ENCODE measurements around the gene ARHGAP18. TPM values are rescaled to one million over a fixed set of nuclear protein-coding genes. Genes with fewer than 3 reads are reported as not detected.
A peak's percentile ranks its signal among the peaks of the same experiment; 100 is the strongest.

Gene ARHGAP18
- total and polyA plus RNA-seq, 2 of the 13 experiments (the other 11 are each of a cell fraction or from before 2014, with no cell fraction given): 58.2 to 115 TPM

DNA sequence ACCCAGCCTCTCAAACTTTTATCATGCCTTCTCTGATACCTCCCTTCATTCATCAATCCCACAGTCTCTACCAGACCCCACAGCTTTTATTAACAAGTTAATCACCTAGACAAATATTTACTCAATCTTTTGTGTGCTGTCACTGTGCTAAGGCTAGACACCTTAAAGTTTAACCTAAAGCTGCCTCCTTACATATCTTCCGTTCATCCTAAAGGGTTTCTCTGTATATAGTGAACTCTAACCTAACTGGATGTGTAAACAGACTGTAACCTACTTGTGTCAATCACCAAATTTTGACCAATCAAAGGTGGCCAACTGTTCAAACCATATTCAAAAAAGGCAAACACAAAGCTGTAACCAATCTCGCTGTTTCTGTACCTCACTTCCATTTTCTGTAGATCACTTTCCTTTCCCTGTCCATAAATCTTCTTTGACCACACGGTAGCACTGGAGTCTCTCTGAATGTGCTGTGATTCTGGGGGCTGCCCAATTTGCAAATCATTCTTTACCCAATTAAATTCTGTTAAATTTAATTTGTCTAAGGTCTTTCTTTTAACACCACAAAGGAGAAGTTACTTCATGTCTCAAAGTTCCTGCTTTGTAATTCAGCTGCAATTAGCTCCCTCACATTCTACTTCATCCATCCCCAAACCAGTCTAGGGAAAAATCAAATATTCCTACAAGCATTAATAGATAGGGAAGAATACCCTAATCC, 72.5 kb downstream of the ARHGAP18 start (continued):
- no peak for TF ChIP-seq MBD4 (IDR thresholded peaks at IDR 0.05; ENCODE audit: borderline replicate concordance, low read length)
- TF ChIP-seq ZSCAN29 (CRISPR knock-in tag; conservative IDR thresholded peaks at IDR 0.05): no peak
- no peak for TF ChIP-seq MEF2D (CRISPR knock-in tag; IDR thresholded peaks at IDR 0.05)
- TF ChIP-seq, protein P1, sequence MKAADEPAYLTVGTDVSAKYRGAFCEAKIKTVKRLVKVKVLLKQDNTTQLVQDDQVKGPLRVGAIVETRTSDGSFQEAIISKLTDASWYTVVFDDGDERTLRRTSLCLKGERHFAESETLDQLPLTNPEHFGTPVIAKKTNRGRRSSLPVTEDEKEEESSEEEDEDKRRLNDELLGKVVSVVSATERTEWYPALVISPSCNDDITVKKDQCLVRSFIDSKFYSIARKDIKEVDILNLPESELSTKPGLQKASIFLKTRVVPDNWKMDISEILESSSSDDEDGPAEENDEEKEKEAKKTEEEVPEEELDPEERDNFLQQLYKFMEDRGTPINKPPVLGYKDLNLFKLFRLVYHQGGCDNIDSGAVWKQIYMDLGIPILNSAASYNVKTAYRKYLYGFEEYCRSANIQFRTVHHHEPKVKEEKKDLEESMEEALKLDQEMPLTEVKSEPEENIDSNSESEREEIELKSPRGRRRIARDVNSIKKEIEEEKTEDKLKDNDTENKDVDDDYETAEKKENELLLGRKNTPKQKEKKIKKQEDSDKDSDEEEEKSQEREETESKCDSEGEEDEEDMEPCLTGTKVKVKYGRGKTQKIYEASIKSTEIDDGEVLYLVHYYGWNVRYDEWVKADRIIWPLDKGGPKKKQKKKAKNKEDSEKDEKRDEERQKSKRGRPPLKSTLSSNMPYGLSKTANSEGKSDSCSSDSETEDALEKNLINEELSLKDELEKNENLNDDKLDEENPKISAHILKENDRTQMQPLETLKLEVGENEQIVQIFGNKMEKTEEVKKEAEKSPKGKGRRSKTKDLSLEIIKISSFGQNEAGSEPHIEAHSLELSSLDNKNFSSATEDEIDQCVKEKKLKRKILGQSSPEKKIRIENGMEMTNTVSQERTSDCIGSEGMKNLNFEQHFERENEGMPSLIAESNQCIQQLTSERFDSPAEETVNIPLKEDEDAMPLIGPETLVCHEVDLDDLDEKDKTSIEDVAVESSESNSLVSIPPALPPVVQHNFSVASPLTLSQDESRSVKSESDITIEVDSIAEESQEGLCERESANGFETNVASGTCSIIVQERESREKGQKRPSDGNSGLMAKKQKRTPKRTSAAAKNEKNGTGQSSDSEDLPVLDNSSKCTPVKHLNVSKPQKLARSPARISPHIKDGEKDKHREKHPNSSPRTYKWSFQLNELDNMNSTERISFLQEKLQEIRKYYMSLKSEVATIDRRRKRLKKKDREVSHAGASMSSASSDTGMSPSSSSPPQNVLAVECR (CRISPR knock-in tag; IDR thresholded peaks at IDR 0.05; ENCODE audit: borderline replicate concordance): no peak
- no peak for TF ChIP-seq ZNF512 (CRISPR knock-in tag; IDR thresholded peaks at IDR 0.05)
- TF ChIP-seq PTBP1 (IDR thresholded peaks at IDR 0.05; ENCODE audit: low read depth, low read length, poor library complexity, severe bottlenecking): no peak
- peak; percentile 39; the same call in 1 of the 2 replicates for TF ChIP-seq TBX2 (CRISPR knock-in tag; IDR thresholded peaks at IDR 0.05; ENCODE audit: borderline replicate concordance)
- no peak for TF ChIP-seq ZNF513 (CRISPR knock-in tag; conservative IDR thresholded peaks at IDR 0.05)
- TF ChIP-seq, protein P2, sequence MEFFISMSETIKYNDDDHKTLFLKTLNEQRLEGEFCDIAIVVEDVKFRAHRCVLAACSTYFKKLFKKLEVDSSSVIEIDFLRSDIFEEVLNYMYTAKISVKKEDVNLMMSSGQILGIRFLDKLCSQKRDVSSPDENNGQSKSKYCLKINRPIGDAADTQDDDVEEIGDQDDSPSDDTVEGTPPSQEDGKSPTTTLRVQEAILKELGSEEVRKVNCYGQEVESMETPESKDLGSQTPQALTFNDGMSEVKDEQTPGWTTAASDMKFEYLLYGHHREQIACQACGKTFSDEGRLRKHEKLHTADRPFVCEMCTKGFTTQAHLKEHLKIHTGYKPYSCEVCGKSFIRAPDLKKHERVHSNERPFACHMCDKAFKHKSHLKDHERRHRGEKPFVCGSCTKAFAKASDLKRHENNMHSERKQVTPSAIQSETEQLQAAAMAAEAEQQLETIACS (CRISPR knock-in tag; IDR thresholded peaks at IDR 0.05): no peak
- no peak for TF ChIP-seq ZNF564 (CRISPR knock-in tag; IDR thresholded peaks at IDR 0.05)
- no peak for TF ChIP-seq ZNF441 (CRISPR knock-in tag; IDR thresholded peaks at IDR 0.05; ENCODE audit: borderline replicate concordance)
- no peak for TF ChIP-seq SP1 (IDR thresholded peaks at IDR 0.05)
- TF ChIP-seq SP1 (CRISPR knock-in tag; IDR thresholded peaks at IDR 0.05): no peak
- TF ChIP-seq ZSCAN30 (CRISPR knock-in tag; IDR thresholded peaks at IDR 0.05): no peak
- TF ChIP-seq, protein P3, sequence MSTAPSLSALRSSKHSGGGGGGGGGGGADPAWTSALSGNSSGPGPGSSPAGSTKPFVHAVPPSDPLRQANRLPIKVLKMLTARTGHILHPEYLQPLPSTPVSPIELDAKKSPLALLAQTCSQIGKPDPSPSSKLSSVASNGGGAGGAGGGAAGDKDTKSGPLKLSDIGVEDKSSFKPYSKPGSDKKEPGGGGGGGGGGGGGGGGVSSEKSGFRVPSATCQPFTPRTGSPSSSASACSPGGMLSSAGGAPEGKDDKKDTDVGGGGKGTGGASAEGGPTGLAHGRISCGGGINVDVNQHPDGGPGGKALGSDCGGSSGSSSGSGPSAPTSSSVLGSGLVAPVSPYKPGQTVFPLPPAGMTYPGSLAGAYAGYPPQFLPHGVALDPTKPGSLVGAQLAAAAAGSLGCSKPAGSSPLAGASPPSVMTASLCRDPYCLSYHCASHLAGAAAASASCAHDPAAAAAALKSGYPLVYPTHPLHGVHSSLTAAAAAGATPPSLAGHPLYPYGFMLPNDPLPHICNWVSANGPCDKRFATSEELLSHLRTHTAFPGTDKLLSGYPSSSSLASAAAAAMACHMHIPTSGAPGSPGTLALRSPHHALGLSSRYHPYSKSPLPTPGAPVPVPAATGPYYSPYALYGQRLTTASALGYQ (CRISPR knock-in tag; IDR thresholded peaks at IDR 0.05): peak; percentile 35; the same call in 1 of the 2 replicates
- no peak for TF ChIP-seq DR1 (CRISPR knock-in tag; IDR thresholded peaks at IDR 0.05)
- no peak for TF ChIP-seq HES4 (CRISPR knock-in tag; IDR thresholded peaks at IDR 0.05; ENCODE audit: borderline replicate concordance)
- no peak for TF ChIP-seq ZNF33A (CRISPR knock-in tag; IDR thresholded peaks at IDR 0.05; ENCODE audit: borderline replicate concordance)
- 0 out of 2 replicates have a peak, but pooled peaks have one; percentile 18 for TF ChIP-seq NR2F2 (IDR thresholded peaks at IDR 0.05; ENCODE audit: borderline replicate concordance, low read depth)
